ENCODE data around the gene CDC42. TPM values are rescaled to one million over a fixed set of nuclear protein-coding genes. Genes with fewer than 3 reads are reported as not detected.
A peak's percentile ranks its signal among the peaks of the same experiment; 100 is the strongest.

Gene CDC42
- polyA plus RNA-seq, 3 donors: 210 to 731 (median 606) TPM

DNA sequence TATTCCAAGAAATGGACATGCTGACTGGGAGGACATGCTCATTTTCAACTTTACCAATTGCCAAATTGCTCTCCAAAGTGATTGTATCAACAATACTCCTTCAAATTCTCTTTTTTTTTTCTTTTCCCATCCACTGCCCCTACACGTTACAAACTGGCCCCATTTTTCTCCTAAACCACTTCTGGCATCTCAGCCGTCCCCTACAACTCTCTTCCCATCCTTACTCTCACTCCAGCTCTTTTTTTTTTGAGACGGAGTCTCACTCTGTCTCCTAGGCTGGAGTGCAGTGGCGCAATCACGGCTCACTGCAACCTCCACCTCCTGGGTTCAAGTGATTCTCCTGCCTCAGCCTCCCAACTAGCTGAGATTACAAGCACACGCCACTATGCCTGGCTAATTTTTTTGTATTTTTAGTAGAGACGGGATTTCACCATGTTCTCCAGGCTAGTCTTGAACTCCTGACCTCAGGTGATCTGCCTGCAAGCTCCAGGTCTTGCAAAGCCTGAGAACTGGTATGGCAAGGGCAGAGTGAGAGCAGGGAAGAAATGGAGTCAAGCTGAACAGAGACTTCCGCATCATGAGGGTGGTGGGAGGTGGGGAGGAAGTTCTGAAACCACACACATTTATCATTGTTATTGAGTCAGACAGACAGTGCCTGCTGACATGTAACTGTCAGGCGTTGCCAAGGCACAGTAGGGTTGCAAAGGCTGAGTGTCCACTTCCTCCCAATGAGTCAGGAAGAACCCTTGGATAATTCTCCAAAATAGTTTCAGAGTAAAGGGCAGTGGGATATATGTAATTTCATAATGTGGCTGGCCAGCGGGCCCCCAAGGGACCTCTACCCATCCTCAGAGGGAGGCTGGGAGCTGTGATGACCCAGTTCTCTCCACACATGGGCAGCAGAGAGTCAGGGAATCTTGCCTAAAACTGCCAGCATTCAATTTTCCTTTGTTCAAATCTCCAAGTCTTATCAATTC is 33.6 kb upstream of the CDC42 start:
- TF ChIP-seq, protein P1, sequence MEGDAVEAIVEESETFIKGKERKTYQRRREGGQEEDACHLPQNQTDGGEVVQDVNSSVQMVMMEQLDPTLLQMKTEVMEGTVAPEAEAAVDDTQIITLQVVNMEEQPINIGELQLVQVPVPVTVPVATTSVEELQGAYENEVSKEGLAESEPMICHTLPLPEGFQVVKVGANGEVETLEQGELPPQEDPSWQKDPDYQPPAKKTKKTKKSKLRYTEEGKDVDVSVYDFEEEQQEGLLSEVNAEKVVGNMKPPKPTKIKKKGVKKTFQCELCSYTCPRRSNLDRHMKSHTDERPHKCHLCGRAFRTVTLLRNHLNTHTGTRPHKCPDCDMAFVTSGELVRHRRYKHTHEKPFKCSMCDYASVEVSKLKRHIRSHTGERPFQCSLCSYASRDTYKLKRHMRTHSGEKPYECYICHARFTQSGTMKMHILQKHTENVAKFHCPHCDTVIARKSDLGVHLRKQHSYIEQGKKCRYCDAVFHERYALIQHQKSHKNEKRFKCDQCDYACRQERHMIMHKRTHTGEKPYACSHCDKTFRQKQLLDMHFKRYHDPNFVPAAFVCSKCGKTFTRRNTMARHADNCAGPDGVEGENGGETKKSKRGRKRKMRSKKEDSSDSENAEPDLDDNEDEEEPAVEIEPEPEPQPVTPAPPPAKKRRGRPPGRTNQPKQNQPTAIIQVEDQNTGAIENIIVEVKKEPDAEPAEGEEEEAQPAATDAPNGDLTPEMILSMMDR (IDR thresholded peaks at IDR 0.05): peak; percentile 29
- Histone ChIP-seq H3K9me3 (replicated peaks in 1 of 2; ENCODE audit: control insufficient read depth in 1 of 2, insufficient read depth in 1 of 2, low read length in 2 of 2) (no peaks in the 10 kb centered on the region), H2AFZ (ENCODE audit: insufficient read depth, low read depth, low read length, poor library complexity, severe bottlenecking) (peak overlapping the region; percentile 51), H3K36me3 (replicated peaks in 1 of 2; ENCODE audit: control insufficient read depth in 1 of 2, insufficient read depth in 2 of 2, low read length in 2 of 2) (no peaks in the 10 kb centered on the region), H4K20me1 (ENCODE audit: insufficient read depth, low read length) (no peaks in the 10 kb centered on the region), H3K79me2 (ENCODE audit: insufficient read depth, low read length) (peaks cover 11% of the 10 kb centered on the region), H3K27me3 (ENCODE audit: control insufficient read depth in 2 of 2, insufficient read depth in 2 of 2, low read length in 2 of 2) (no peaks in the 10 kb centered on the region), H3K9ac (ENCODE audit: insufficient read depth, low read length, poor library complexity, severe bottlenecking) (peak overlapping the region; percentile 66), H3K4me2 (replicated peaks; ENCODE audit: extremely low read depth, low read length, poor library complexity, severe bottlenecking) (peak overlapping the region; percentile 70), H3K4me1 (ENCODE audit: control insufficient read depth in 1 of 2, insufficient read depth in 2 of 2, low read length in 2 of 2) (peaks cover 23 to 36% of the 10 kb centered on the region in 2 donors), H3K27ac (ENCODE audit: low read depth in 1 of 2, low read length in 2 of 2) (peak overlapping the region; percentile 89 to 93), H3K4me3 (replicated peaks in 1 of 3; ENCODE audit: low read depth in 2 of 3, low read length in 3 of 3) (peak overlapping the region in 1 of 3 experiments; percentile 47)
- Mint-ChIP-seq H3K27me3 (ENCODE audit: low read depth in 3 of 3) (peaks cover 0 to 3% (median 2%) of the 10 kb centered on the region in 3 donors), H3K36me3 (no peaks in the 10 kb centered on the region), H3K27ac (peak overlapping the region; percentile 92 to 100 (median 99)), H3K9me3 (peaks cover 0 to 8% (median 0%) of the 10 kb centered on the region in 7 donors), H3K4me3 (peak overlapping the region; percentile 49 to 69), H3K4me1 (peaks cover 30% of the 10 kb centered on the region)
- intact Hi-C loops (cut with micrococcal nuclease): no loop called here
- 17% methylated on average over 6 of the region's 10 CpGs for WGBS (ENCODE audit: insufficient coverage)
- DNase-seq: peak; percentile 95 to 99 (median 99)

DNA sequence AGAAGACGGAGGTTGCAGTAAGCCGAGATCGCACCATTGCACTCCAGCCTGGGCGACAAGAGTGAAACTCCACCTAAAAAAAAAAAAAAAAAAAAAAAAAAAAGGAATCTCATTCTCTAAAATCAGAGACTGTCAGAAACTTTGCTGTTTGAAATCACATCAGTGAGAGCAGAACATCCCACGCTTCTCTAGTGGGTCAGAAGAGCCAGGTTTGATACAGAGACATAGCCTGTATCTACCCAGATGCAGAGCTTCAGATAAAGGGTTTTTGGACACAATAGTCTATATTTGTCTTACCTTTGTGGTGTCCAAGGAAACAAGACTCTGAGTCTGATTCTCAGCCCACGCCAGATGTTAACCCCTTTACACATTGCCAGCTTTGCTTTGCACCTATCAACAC is 31.4 kb upstream of the CDC42 start:
- H4K20me1 ChIP-seq (ENCODE audit: insufficient read depth, low read length): no peaks in the 10 kb centered on the region
- peaks cover 36 to 53% of the 10 kb centered on the region in 2 donors for H3K4me1 ChIP-seq (ENCODE audit: control insufficient read depth in 1 of 2, insufficient read depth in 2 of 2, low read length in 2 of 2)
- TF ChIP-seq, protein P1 (IDR thresholded peaks at IDR 0.05): no peak
- 94% methylated on average over 2 of the region's 6 CpGs for WGBS (ENCODE audit: insufficient coverage)
- H3K79me2 ChIP-seq (ENCODE audit: insufficient read depth, low read length): peaks cover 28% of the 10 kb centered on the region
- Mint-ChIP-seq H3K4me1 (peaks cover 42% of the 10 kb centered on the region), H3K9me3 (peaks cover 0 to 5% (median 0%) of the 10 kb centered on the region in 7 donors), H3K36me3 (no peaks in the 10 kb centered on the region), H3K4me3 (no peak overlapping the region), H3K27me3 (ENCODE audit: low read depth in 3 of 3) (peaks cover 0 to 3% (median 2%) of the 10 kb centered on the region in 3 donors), H3K27ac (peak overlapping the region in 1 of 7 donors; percentile 100)
- H3K27me3 ChIP-seq (ENCODE audit: control insufficient read depth in 2 of 2, insufficient read depth in 2 of 2, low read length in 2 of 2): no peaks in the 10 kb centered on the region
- no peak overlapping the region for H3K4me3 ChIP-seq (replicated peaks in 1 of 3; ENCODE audit: low read depth in 2 of 3, low read length in 3 of 3)
- H3K9me3 ChIP-seq (replicated peaks in 1 of 2; ENCODE audit: control insufficient read depth in 1 of 2, insufficient read depth in 1 of 2, low read length in 2 of 2): no peaks in the 10 kb centered on the region
- H3K27ac ChIP-seq (ENCODE audit: low read depth in 1 of 2, low read length in 2 of 2): no peak overlapping the region
- no peak overlapping the region for H3K4me2 ChIP-seq (replicated peaks; ENCODE audit: extremely low read depth, low read length, poor library complexity, severe bottlenecking)
- intact Hi-C loops (cut with micrococcal nuclease): loop anchor here (5.0 to 10.0 kb wide), 4 partner anchors 36 to 236 kb away; partner anchors contain the start of gene USP48 (in 1 of the 2)
- no peak overlapping the region for H3K9ac ChIP-seq (ENCODE audit: insufficient read depth, low read length, poor library complexity, severe bottlenecking)
- DNase-seq: no peak
- H3K36me3 ChIP-seq (replicated peaks in 1 of 2; ENCODE audit: control insufficient read depth in 1 of 2, insufficient read depth in 2 of 2, low read length in 2 of 2): no peaks in the 10 kb centered on the region
- no peak overlapping the region for H2AFZ ChIP-seq (ENCODE audit: insufficient read depth, low read depth, low read length, poor library complexity, severe bottlenecking)
